Limb (tissue), 2 donors: ENCODE data around the gene MAGI2.
"Not testable (repeated sequence)": the region's sequence is repeated elsewhere in the genome, so short reads cannot be mapped to it uniquely, and the experiment has no call there.

Source experiments
- DNase-seq, 2 donors: peaks; one replicate each; pipeline ENCODE4 v3.0.0-alpha.2; 2016; ENCODE audit errors: extremely low spot score in 2 of 2

Gene MAGI2

GRCh38 chr7:78317371-78317770 lies 1136.1 kb downstream of the MAGI2 start:
- no peak for DNase-seq

- DNase-seq: no peak
Measured at GRCh38 chr7:78316110-78316509, 1137.4 kb downstream of the MAGI2 start.

GRCh38 chr7:78315119-78315518 lies 1138.3 kb downstream of the MAGI2 start:
- DNase-seq: no peak

- no peak for DNase-seq
Measured at GRCh38 chr7:78311181-78311580, 1142.3 kb downstream of the MAGI2 start.

- DNase-seq: no peak
Measured at GRCh38 chr7:78307892-78308291, 1145.6 kb downstream of the MAGI2 start.

- no peak for DNase-seq
Measured at GRCh38 chr7:78306634-78307033, 1146.8 kb downstream of the MAGI2 start.

GRCh38 chr7:78301407-78301806 lies 1152.1 kb downstream of the MAGI2 start:
- DNase-seq: no peak

- no peak for DNase-seq
Measured at GRCh38 chr7:78299088-78299487, 1154.4 kb downstream of the MAGI2 start.

- no peak for DNase-seq
Measured at GRCh38 chr7:78296644-78297371, 1156.7 kb downstream of the MAGI2 start.

- DNase-seq: no peak
Measured at GRCh38 chr7:78296046-78296597, 1157.3 kb downstream of the MAGI2 start.

- DNase-seq: not testable (repeated sequence)
Measured at GRCh38 chr7:78289471-78289870, 1164.0 kb downstream of the MAGI2 start.

GRCh38 chr7:78284945-78285344 lies 1168.5 kb downstream of the MAGI2 start:
- no peak for DNase-seq

GRCh38 chr7:78280276-78280675 lies 1173.2 kb downstream of the MAGI2 start:
- no peak for DNase-seq

- DNase-seq: no peak
Measured at GRCh38 chr7:78279457-78279856, 1174.0 kb downstream of the MAGI2 start.

GRCh38 chr7:78279032-78279431 lies 1174.4 kb downstream of the MAGI2 start:
- no peak for DNase-seq

- no peak for DNase-seq
Measured at GRCh38 chr7:78267141-78267540, 1186.3 kb downstream of the MAGI2 start.

- DNase-seq: no peak
Measured at GRCh38 chr7:78265486-78265885, 1188.0 kb downstream of the MAGI2 start.

GRCh38 chr7:78265071-78265470 lies 1188.4 kb downstream of the MAGI2 start:
- no peak for DNase-seq

GRCh38 chr7:78264105-78264504 lies 1189.4 kb downstream of the MAGI2 start:
- no peak for DNase-seq

- DNase-seq: no peak
Measured at GRCh38 chr7:78261739-78262138, 1191.7 kb downstream of the MAGI2 start.

GRCh38 chr7:78261302-78261701 lies 1192.2 kb downstream of the MAGI2 start:
- no peak for DNase-seq

- no peak for DNase-seq
Measured at GRCh38 chr7:78260826-78261225, 1192.6 kb downstream of the MAGI2 start.

GRCh38 chr7:78254726-78255055 lies 1198.8 kb downstream of the MAGI2 start:
- no peak for DNase-seq
